ENCODE measurements around the gene VDR.
"Not testable (repeated sequence)": the region's sequence is repeated elsewhere in the genome, so short reads cannot be mapped to it uniquely, and the experiment has no call there.

Gene VDR

GRCh38 chr12:47816403-47817271 lies 88.2 kb downstream of the VDR start:
- no peak for TF ChIP-seq CTCF (IDR thresholded peaks at IDR 0.05; ENCODE audit: low read depth, low read length)
- DNase-seq (ENCODE audit: extremely low read depth, low read depth): no peak

GRCh38 chr12:47815447-47815846 lies 89.3 kb downstream of the VDR start:
- not testable (repeated sequence) for DNase-seq (ENCODE audit: extremely low read depth, low read depth)

DNA sequence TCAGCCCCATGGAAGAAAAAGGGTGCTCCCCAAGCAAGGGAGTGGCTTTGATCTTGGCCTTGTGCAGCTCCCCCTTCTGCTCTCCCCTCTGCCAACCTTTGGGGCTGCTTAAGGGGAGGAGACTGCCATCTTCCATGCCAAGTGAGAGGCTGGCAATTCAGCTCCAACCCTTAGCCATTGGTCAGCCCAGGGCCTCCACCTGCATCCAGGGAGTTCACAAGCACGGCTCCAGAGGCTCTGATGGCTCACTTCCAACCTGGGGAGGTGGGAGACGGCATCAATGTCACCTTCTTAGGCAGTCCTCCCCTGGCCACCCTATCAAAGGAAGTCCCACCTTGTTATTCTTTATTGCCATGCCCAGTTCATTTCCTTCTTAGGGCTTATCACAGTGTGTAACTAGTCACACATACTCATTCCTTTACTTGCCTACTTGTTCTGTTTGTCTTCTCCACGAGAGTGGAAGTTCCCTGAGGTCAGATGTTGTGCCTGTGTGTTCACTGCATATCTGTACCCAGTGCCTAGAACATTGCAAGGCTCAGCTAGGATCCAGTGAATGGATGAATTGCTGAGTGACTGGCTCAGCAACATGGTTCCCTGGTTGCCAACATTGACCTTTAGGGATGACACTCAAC lies 90.1 kb downstream of the VDR start:
- DNase-seq (ENCODE audit: extremely low read depth, low read depth): no peak
- TF ChIP-seq CTCF (IDR thresholded peaks at IDR 0.05; ENCODE audit: low read depth, low read length): no peak

- TF ChIP-seq CTCF (IDR thresholded peaks at IDR 0.05; ENCODE audit: low read depth, low read length): no peak
- no peak for DNase-seq (ENCODE audit: extremely low read depth, low read depth)
These were observed 91.1 kb downstream of the VDR start for GRCh38 chr12:47813511-47814196.

GRCh38 chr12:47812797-47813510 lies 91.8 kb downstream of the VDR start:
- peak; percentile 55 for DNase-seq (ENCODE audit: extremely low read depth, low read depth)
- no peak for TF ChIP-seq CTCF (IDR thresholded peaks at IDR 0.05; ENCODE audit: low read depth, low read length)

GRCh38 chr12:47811581-47812484 lies 93.0 kb downstream of the VDR start:
- no peak for TF ChIP-seq CTCF (IDR thresholded peaks at IDR 0.05; ENCODE audit: low read depth, low read length)
- DNase-seq (ENCODE audit: extremely low read depth, low read depth): no peak

DNA sequence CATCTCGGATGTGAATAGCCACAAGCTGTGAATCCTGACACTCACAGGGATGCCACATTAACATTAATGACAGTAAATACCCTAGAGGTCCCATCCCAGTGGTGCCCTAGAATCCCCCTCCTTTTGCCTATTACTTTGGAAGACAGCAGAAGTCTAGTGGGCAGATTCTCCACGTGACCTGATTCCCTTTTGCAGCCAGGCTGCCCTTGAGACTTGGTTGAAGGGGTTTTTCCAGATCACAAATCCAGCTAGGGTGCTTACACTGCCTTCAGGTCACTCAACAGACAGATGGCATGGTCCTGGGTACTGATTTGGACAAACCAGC lies 93.8 kb downstream of the VDR start:
- no peak for TF ChIP-seq CTCF (IDR thresholded peaks at IDR 0.05; ENCODE audit: low read depth, low read length)
- DNase-seq (ENCODE audit: extremely low read depth, low read depth): no peak

GRCh38 chr12:47809518-47809917 lies 95.3 kb downstream of the VDR start:
- not testable (repeated sequence) for DNase-seq (ENCODE audit: extremely low read depth, low read depth)

Measured in AG09319 (cell line).